HepG2 (cell line): ENCODE measurements around the gene EPHA6.

Source experiments
- ARNT ChIP-seq: fragments of 450-650 bp; IDR thresholded peaks from 2 replicates; pipeline ENCODE4 v1.6.1; 2017
- EZH2 ChIP-seq: conservative IDR thresholded peaks from 2 replicates; pipeline ENCODE4 v1.6.1; 2012; ENCODE audit warnings: mild to moderate bottlenecking, low read depth, low read length, moderate library complexity
- MAFG ChIP-seq: sonication (generic); formaldehyde crosslinking; IDR thresholded peaks from 2 replicates; pipeline ENCODE4 v1.5.1; 2020; ENCODE audit warnings: mild to moderate bottlenecking, missing genetic modification reagents
- POLR2A ChIP-seq, 2 experiments: IDR thresholded peaks; 2 replicates each; pipeline ENCODE4 v1.6.1; 2011; ENCODE audit warnings: low read depth in 2 of 2, low read length in 2 of 2, mild to moderate bottlenecking in 1 of 2, moderate library complexity in 1 of 2; ENCODE audit not compliant: insufficient read depth in 1 of 2
- TCF7L2 ChIP-seq: IDR thresholded peaks from 2 replicates; pipeline ENCODE4 v1.6.1; 2011; ENCODE audit warnings: mild to moderate bottlenecking, low read depth, low read length, moderate library complexity
- ZIK1 ChIP-seq: sonication (generic); formaldehyde crosslinking; IDR thresholded peaks from 2 replicates; pipeline ENCODE4 v1.5.0; 2020; ENCODE audit warnings: mild to moderate bottlenecking, low read depth, missing genetic modification reagents, borderline replicate concordance
- ZSCAN22 ChIP-seq: sonication (generic); formaldehyde crosslinking; IDR thresholded peaks from 2 replicates; pipeline ENCODE4 v1.4.0; 2020; ENCODE audit warnings: mild to moderate bottlenecking, missing genetic modification reagents
- TF ChIP-seq, protein P1 (sequence below): sonication (generic); formaldehyde crosslinking; IDR thresholded peaks from 2 replicates; pipeline ENCODE4 v1.5.0; 2020; ENCODE audit warnings: mild to moderate bottlenecking, missing genetic modification reagents, moderate library complexity
- TF ChIP-seq, protein P2 (sequence below): sonication (generic); formaldehyde crosslinking; IDR thresholded peaks from 2 replicates; pipeline ENCODE4 v1.4.0; 2020; ENCODE audit warnings: missing genetic modification reagents
- TF ChIP-seq, protein P3 (sequence below): sonication (generic); IDR thresholded peaks from 2 replicates; pipeline ENCODE4 v1.6.1; 2016; ENCODE audit warnings: low read depth, borderline replicate concordance
- TF ChIP-seq, protein P4 (sequence below): sonication (generic); formaldehyde crosslinking; IDR thresholded peaks from 2 replicates; pipeline ENCODE4 v1.4.0; 2020; ENCODE audit warnings: missing genetic modification reagents
- TF ChIP-seq, protein P5 (sequence below): sonication (generic); formaldehyde crosslinking; IDR thresholded peaks from 2 replicates; pipeline ENCODE4 v1.8.1; 2023; ENCODE audit warnings: mild to moderate bottlenecking, missing genetic modification reagents, borderline replicate concordance

DNA sequence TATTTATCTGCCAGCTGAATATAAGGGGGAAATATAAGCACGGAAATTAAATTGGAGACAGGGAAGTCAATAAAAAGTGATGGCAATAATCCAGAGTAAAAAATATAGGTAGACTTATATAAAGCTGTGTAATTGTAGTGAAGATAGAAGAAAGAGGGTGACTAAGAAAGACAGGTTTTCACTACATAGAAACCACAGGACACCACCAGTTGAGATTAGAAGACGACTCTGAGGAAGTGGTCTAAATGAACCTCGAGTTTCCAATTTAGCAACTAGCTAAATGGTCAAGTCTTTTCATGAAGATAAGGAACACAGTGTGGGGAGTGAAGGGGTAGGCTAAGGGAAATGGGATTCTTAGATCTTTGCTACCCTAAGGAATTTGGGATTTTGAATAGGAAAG lies 761.3 kb downstream of the EPHA6 start:
- TF ChIP-seq, protein P1, sequence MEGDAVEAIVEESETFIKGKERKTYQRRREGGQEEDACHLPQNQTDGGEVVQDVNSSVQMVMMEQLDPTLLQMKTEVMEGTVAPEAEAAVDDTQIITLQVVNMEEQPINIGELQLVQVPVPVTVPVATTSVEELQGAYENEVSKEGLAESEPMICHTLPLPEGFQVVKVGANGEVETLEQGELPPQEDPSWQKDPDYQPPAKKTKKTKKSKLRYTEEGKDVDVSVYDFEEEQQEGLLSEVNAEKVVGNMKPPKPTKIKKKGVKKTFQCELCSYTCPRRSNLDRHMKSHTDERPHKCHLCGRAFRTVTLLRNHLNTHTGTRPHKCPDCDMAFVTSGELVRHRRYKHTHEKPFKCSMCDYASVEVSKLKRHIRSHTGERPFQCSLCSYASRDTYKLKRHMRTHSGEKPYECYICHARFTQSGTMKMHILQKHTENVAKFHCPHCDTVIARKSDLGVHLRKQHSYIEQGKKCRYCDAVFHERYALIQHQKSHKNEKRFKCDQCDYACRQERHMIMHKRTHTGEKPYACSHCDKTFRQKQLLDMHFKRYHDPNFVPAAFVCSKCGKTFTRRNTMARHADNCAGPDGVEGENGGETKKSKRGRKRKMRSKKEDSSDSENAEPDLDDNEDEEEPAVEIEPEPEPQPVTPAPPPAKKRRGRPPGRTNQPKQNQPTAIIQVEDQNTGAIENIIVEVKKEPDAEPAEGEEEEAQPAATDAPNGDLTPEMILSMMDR (CRISPR knock-in tag): no peak
- TF ChIP-seq ZSCAN22 (CRISPR knock-in tag) (no peak), ARNT (no peak), POLR2A (IDR thresholded peaks at IDR 0.05; ENCODE audit: insufficient read depth in 1 of 2, low read depth in 2 of 2, low read length in 2 of 2) (no peak), ZIK1 (no peak), MAFG (CRISPR knock-in tag) (no peak), TCF7L2 (no peak), EZH2 (no peak)
- TF ChIP-seq, protein P2, sequence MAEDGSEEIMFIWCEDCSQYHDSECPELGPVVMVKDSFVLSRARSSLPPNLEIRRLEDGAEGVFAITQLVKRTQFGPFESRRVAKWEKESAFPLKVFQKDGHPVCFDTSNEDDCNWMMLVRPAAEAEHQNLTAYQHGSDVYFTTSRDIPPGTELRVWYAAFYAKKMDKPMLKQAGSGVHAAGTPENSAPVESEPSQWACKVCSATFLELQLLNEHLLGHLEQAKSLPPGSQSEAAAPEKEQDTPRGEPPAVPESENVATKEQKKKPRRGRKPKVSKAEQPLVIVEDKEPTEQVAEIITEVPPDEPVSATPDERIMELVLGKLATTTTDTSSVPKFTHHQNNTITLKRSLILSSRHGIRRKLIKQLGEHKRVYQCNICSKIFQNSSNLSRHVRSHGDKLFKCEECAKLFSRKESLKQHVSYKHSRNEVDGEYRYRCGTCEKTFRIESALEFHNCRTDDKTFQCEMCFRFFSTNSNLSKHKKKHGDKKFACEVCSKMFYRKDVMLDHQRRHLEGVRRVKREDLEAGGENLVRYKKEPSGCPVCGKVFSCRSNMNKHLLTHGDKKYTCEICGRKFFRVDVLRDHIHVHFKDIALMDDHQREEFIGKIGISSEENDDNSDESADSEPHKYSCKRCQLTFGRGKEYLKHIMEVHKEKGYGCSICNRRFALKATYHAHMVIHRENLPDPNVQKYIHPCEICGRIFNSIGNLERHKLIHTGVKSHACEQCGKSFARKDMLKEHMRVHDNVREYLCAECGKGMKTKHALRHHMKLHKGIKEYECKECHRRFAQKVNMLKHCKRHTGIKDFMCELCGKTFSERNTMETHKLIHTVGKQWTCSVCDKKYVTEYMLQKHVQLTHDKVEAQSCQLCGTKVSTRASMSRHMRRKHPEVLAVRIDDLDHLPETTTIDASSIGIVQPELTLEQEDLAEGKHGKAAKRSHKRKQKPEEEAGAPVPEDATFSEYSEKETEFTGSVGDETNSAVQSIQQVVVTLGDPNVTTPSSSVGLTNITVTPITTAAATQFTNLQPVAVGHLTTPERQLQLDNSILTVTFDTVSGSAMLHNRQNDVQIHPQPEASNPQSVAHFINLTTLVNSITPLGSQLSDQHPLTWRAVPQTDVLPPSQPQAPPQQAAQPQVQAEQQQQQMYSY: no peak
- TF ChIP-seq, protein P3, sequence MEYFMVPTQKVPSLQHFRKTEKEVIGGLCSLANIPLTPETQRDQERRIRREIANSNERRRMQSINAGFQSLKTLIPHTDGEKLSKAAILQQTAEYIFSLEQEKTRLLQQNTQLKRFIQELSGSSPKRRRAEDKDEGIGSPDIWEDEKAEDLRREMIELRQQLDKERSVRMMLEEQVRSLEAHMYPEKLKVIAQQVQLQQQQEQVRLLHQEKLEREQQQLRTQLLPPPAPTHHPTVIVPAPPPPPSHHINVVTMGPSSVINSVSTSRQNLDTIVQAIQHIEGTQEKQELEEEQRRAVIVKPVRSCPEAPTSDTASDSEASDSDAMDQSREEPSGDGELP: no peak
- TF ChIP-seq, protein P4, sequence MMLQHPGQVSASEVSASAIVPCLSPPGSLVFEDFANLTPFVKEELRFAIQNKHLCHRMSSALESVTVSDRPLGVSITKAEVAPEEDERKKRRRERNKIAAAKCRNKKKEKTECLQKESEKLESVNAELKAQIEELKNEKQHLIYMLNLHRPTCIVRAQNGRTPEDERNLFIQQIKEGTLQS (CRISPR knock-in tag): no peak
- TF ChIP-seq, protein P5, sequence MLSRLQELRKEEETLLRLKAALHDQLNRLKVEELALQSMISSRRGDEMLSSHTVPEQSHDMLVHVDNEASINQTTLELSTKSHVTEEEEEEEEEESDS (CRISPR knock-in tag): no peak
